NOMO-1 treated with DMSO at 0.1 percent for 48 hours (cell line): ENCODE data around the gene SLC9A8.
"Not testable (repeated sequence)": the region's sequence is repeated elsewhere in the genome, so short reads cannot be mapped to it uniquely, and the experiment has no call there.

Experiments used
- DNase-seq: peaks from one replicate; lab custom pipeline; 2025; ENCODE audit not compliant: unreplicated experiment; lab: John Stamatoyannopoulos, UW

Gene SLC9A8

DNA sequence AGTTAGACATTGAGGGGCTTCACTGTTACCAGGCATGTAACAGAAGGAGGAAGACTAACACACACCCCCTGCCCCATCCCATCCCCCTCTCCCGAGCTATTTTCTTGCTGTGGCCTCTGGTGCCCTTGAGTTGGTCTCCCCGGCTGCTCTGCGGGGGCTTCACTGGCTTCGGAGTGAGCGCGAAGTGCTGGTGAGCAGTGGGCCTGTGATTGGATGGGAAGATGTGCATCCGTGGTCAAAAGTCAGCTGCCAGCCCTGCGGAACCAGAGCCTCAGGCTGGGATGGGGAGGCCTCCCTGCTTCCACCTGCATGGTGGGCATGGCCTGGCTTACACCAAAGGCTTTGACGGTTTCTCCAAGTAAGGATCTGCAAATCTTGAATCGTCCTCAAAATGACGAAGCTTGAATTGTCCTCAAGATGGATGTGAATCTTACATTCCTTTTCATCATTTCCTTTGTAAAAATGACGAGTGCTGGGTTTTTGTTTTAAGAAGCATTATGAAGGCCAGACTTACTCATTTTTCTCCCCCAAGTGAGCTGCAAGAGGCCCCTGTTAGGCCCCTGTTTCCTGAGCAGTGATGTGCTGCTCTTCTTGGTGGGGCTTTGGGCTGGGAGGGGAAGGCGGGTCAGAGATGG lies 79.0 kb downstream of the SLC9A8 start:
- no peak for DNase-seq

- DNase-seq = no peak
Observed at GRCh38 chr20:49892260-49892659, 79.6 kb downstream of the SLC9A8 start.

DNA sequence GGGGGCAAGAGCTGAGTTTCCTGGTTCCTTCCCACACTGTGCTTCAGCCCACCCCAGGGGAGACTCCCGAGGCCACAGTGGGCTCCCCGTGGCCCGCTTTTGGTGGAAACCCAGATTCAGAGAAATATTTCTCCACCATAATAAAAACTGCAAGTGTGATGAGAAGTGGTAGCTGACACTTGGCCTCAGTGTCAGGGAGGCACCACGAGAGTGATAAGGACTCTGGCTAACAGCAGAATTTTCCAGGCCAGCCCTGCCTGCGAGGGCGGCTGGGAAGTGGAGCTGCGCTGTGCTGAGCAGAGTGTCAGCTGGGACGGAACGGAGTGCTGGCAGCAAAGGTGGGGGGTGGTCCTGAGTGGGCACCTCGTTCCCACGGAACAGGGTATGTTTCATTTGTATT lies 80.2 kb downstream of the SLC9A8 start:
- no peak for DNase-seq

DNA sequence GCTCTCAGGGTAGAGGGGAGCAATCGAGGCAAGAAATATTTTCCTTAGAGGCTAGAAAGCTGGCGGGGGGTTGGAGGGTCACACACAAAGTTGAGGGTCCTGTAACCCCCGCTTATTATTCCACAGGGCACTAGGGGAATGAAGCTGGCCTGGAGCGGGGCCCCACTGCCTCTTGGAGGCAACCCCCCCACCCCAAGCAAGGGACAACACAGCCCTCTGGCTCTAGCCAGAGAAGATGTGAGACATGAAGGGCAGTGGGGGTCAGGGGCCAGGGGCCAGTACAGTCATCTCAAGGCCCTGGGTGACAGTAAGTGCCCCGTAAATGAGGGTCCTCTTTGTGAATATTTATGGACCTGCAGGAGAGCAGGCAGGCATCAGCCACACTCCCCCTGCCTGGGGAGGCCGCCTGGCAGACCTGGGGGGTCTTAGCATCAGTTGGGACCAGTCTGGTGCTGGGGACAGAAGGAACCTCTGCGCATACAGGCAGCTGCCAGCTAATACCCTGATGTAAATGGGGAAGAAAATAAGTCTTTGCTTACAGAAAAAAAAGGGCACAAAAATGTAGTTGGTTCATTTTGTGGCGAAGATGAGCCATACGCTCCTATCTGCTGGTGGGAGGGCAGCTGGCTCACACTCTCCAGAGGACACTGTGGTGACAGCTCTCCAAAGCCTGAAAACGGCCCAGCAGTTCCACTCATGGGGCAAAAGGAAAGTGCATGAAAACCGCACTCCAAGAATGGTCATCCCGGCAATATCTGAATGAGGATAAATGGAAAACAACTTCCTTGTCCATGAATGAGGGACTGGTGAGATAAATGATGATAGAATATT lies 80.8 kb downstream of the SLC9A8 start:
- DNase-seq = peak; percentile 34

GRCh38 chr20:49894073-49894470 lies 81.4 kb downstream of the SLC9A8 start:
- peak; percentile 16 for DNase-seq

DNA sequence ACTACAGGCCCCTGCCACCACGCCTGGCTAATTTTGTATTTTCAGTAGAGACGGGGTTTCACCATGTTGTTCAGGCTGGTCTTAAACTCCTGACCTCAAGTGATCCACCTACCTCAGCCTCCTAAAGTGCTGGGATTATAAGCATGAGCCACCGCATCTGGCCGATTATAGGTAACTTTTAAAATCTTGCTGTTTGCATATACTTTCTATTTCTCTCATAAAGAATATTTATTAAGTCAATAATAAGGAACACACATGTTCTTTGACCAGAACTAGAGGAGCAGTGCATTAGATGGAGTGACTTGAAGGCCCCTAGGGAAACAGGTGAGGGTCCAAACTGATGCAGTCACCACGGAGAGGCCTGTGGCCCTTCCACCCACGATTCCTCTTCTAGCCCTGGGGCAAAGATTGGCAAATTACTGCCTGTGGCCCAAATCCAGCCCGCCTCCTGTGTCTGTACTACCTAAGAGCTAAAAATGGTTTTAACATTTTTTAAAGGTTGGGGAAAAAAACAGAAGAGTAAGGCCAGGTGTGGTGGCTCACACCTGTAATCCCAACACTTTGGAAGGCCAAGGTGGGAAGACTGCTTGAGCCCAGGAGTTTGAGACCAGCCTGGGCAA lies 83.0 kb downstream of the SLC9A8 start:
- DNase-seq = not testable (repeated sequence)

GRCh38 chr20:49896204-49896603 lies 83.6 kb downstream of the SLC9A8 start:
- peak; percentile 84 for DNase-seq

GRCh38 chr20:49899541-49900383 lies 87.1 kb downstream of the SLC9A8 start:
- DNase-seq = no peak

- no peak for DNase-seq
Observed at GRCh38 chr20:49901588-49901987, 89.0 kb downstream of the SLC9A8 start.

DNA sequence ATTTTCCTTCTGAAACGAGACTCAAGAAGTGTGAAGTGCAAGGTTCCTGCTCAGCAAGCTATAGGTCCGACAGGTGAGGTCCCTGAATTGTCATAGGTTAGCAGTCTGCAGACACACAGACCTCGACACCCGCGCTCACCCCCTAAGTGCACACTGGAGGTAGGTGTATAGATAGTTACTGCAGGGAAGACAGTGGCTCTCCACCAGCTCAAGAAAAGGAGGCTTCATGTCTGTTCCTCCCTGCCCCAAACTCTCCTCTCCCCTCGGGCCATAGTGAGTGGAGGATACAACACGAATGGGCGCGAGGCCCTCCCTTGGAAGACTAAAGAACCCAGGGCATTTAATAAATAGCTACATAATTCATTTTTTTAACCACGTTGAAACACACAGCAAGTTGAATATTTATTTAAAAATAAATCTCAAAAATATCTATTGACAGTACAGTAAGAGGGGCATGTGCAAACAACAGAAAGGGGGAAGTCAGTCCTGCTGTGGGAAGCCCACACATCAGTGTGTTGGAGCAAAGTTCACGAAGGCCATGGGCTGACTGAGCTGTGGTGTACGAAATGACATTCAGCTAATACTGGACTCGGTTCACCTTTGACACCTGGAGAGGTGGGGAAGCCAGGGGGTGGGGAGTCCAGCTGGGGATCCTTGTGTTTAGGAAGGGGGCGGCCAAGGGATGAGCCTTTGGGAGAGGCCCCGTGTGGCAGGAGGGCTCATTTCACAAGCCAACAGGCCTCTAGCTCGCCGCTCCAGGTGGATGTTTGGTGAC lies 92.0 kb downstream of the SLC9A8 start:
- no peak for DNase-seq

DNA sequence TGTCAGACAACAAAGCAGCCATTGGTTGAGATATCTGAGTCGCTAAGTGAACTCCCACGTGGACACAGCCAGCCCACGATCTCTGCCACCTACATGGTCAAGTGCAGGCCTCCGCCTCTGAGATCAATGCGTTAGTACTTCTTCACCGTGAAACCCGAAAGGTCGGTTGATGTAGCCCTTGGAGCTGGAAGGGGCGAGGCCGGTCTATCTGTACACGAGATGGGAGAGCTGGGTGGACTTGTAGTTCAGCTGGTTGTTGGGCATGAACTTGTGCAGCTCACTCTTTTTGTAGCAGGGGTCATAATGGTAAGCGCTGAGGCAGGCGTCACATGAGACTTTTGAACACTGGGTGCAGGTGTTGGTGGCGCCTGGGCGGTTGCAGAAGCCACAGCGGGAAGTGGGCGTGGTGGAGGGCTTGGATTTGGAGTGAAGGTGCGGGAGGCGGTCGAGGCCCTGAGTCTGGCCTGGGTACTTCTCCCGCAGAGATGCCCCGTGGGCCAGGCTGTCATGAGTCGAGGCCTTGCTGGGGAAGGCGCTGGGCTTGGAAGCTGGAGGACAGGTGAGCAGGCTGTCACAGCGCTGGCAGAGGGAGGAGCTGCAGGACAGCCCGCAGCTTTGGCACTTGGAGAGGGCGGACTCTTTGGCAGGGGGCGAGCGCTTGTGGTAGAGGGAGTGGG lies 92.9 kb downstream of the SLC9A8 start:
- DNase-seq = no peak

GRCh38 chr20:49906101-49906604 lies 93.5 kb downstream of the SLC9A8 start:
- DNase-seq = no peak

DNA sequence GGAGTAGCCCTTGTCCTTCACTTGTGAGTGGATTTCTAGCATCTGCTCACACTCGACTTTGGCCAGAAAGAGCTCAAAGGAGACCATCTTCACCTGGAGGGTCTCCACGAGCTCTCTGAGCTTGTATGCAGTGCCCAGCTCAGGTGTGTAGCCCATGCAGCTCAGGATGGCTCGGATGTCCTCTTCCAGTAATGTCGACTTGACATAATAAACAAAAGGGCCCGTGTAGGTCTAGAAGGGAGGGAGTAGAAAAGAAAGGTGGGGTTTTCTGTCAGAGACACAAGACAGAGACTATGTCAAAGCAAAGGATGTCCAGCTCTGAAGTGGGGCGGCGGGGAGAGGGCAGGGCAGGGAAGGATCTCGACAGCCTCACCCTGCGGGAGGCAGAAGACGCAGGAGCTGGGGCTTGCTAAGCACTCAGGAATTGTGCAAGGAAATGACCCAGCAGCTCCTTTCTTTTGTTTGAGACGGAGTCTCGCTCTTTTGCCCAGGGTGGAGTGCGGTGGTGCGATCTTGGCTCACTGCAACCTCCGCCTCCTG lies 94.1 kb downstream of the SLC9A8 start:
- no peak for DNase-seq

GRCh38 chr20:49907405-49908257 lies 95.0 kb downstream of the SLC9A8 start:
- DNase-seq = no peak

DNA sequence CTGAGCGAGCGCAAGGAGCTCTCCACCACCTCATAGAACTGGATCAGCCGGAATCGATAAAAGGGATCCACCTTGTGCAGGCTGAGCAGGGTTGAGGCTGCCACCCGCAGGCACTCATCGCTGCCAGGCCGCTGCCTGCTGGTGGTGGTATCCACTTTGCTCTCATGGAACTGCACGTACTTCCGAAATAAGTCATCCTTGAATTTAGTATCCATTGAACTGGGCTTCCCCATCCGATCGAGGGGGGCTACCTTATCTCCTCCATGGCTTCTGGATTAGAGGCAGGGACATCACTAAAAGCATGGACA lies 95.6 kb downstream of the SLC9A8 start:
- no peak for DNase-seq

GRCh38 chr20:49909499-49910339 lies 97.1 kb downstream of the SLC9A8 start:
- DNase-seq = no peak

DNA sequence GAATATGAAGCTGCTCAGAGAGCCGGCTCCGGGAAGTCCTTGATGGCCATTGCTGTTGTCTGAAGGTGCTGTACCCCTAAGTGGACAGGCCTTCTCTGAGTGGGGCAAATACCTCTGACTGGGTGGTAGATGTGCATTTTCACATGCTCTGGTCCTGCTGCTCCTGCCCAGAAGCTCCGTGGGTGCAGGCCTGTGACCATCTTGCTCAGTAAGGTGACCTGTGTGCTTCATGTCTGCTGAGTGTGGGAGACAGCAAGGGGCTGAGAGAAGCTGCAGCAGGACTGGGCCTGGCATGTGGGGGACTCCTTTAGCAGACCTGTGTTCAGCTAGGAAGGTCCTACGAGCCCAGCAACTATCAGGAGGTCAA lies 97.7 kb downstream of the SLC9A8 start:
- no peak for DNase-seq
